ENCODE measurements around the gene GPRC6A. TPM values are rescaled to one million over a fixed set of nuclear protein-coding genes. Genes with fewer than 3 reads are reported as not detected.

Gene GPRC6A
- total RNA-seq, 1 experiment from 2014 or later, result not detected

- Histone ChIP-seq H3K4me1 (ENCODE audit: insufficient read depth, low read length, poor library complexity, severe bottlenecking) (no peaks in the 10 kb centered on the region), H3K36me3 (ENCODE audit: insufficient read depth, low read length, poor library complexity, severe bottlenecking) (no peaks in the 10 kb centered on the region), H3K27ac (ENCODE audit: low read depth, low read length, poor library complexity, severe bottlenecking) (no peak overlapping the region), H3K27me3 (replicated peaks; ENCODE audit: insufficient read depth, low read depth, low read length, poor library complexity) (peaks cover 3% of the 10 kb centered on the region), H3K9me3 (ENCODE audit: low read depth, low read length, poor library complexity, severe bottlenecking) (no peaks in the 10 kb centered on the region), H3K4me3 (ENCODE audit: low read depth, low read length, poor library complexity, severe bottlenecking) (no peak overlapping the region)
- no TSS peak for BruUV-seq (replicated peaks)
- no peak for DNase-seq (ENCODE audit: low spot score)
- ChIA-PET POLR2A (ENCODE audit: low non-redundant PET) (no interaction called here), CTCF (no interaction called here)
- TF ChIP-seq EZH2 (IDR thresholded peaks at IDR 0.05; ENCODE audit: borderline replicate concordance, low read depth, low read length, poor library complexity, severe bottlenecking), result no peak
- TF ChIP-seq CTCF (conservative IDR thresholded peaks at IDR 0.05; ENCODE audit: low read depth, low read length), result no peak
- intact Hi-C loops (cut with micrococcal nuclease; ENCODE audit: unreplicated experiment), result no loop called here
Measured at GRCh38 chr6:116772450-116772849, 56.4 kb downstream of the GPRC6A start.

GRCh38 chr6:116767715-116768114, 61.2 kb downstream of the GPRC6A start:
- intact Hi-C loops (cut with micrococcal nuclease; ENCODE audit: unreplicated experiment), result no loop called here
- Histone ChIP-seq H3K27ac (ENCODE audit: low read depth, low read length, poor library complexity, severe bottlenecking) (no peak overlapping the region), H3K27me3 (replicated peaks; ENCODE audit: insufficient read depth, low read depth, low read length, poor library complexity) (peaks cover under 1% of the 10 kb centered on the region), H3K9me3 (ENCODE audit: low read depth, low read length, poor library complexity, severe bottlenecking) (no peaks in the 10 kb centered on the region), H3K36me3 (ENCODE audit: insufficient read depth, low read length, poor library complexity, severe bottlenecking) (no peaks in the 10 kb centered on the region), H3K4me3 (ENCODE audit: low read depth, low read length, poor library complexity, severe bottlenecking) (no peak overlapping the region), H3K4me1 (ENCODE audit: insufficient read depth, low read length, poor library complexity, severe bottlenecking) (peaks cover 8% of the 10 kb centered on the region)
- DNase-seq (ENCODE audit: low spot score), result no peak
- CTCF ChIA-PET, result no interaction called here
- TF ChIP-seq CTCF (conservative IDR thresholded peaks at IDR 0.05; ENCODE audit: low read depth, low read length) (no peak), EZH2 (IDR thresholded peaks at IDR 0.05; ENCODE audit: borderline replicate concordance, low read depth, low read length, poor library complexity, severe bottlenecking) (no peak)
- no TSS peak for BruUV-seq (replicated peaks)
- POLR2A ChIA-PET (ENCODE audit: low non-redundant PET), result no interaction called here

GRCh38 chr6:116766506-116767176, 62.2 kb downstream of the GPRC6A start:
- BruUV-seq (replicated peaks), result no TSS peak
- POLR2A ChIA-PET (ENCODE audit: low non-redundant PET), result no interaction called here

More at GRCh38 chr6:116766506-116767176, 62.2 kb downstream of the GPRC6A start:
- Histone ChIP-seq H3K27me3 (replicated peaks; ENCODE audit: insufficient read depth, low read depth, low read length, poor library complexity) (no peaks in the 10 kb centered on the region), H3K4me1 (ENCODE audit: insufficient read depth, low read length, poor library complexity, severe bottlenecking) (peaks cover 8% of the 10 kb centered on the region), H3K36me3 (ENCODE audit: insufficient read depth, low read length, poor library complexity, severe bottlenecking) (no peaks in the 10 kb centered on the region), H3K4me3 (ENCODE audit: low read depth, low read length, poor library complexity, severe bottlenecking) (no peak overlapping the region), H3K9me3 (ENCODE audit: low read depth, low read length, poor library complexity, severe bottlenecking) (no peaks in the 10 kb centered on the region), H3K27ac (ENCODE audit: low read depth, low read length, poor library complexity, severe bottlenecking) (no peak overlapping the region)
- TF ChIP-seq CTCF (conservative IDR thresholded peaks at IDR 0.05; ENCODE audit: low read depth, low read length) (no peak), EZH2 (IDR thresholded peaks at IDR 0.05; ENCODE audit: borderline replicate concordance, low read depth, low read length, poor library complexity, severe bottlenecking) (no peak)
- CTCF ChIA-PET, result interaction anchor here (0.7 kb wide), 1 partner anchor 14 kb away, joined by 3 read pairs; no protein-coding TSS in a partner anchor
- intact Hi-C loops (cut with micrococcal nuclease; ENCODE audit: unreplicated experiment), result no loop called here
- DNase-seq (ENCODE audit: low spot score), result no peak

Data from A673 (cell line).